Measurements from ENCODE around the gene MPDU1.
"Not testable (repeated sequence)": the region's sequence is repeated elsewhere in the genome, so short reads cannot be mapped to it uniquely, and the experiment has no call there.

MPDU1 gene

DNA sequence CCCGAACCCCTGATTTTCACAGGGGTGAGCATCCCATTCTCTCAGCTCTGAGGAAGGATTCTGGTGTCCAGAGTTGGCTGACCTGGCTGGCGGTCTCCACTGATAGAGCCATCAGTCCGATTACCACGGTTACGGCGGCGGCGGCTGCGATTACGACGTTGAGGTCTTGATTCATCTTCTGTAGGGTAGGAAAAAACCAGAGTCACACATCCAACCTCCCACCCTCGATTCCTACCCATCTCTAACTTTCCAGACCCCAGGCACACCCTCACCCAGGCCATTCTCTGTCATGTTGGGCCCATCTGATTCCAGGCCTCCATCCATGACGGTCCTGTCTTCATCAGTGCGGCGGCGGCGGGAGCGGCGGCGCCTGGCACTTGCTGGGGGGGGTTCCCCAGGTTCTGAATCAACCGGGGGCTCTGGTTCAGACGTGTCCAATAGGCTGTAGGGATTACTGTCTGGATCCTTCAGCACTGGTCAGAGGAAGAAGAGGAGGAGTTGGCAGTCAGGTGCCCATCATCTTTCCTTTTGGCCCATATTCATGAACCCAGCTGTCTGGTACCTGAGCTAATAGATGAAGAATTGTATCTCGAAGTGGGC is 8.9 kb downstream of the MPDU1 start:
- Histone ChIP-seq H3K27me3 (ENCODE audit: insufficient read depth, low read depth) (no peaks in the 10 kb centered on the region), H4K20me1 (ENCODE audit: insufficient read depth) (no peaks in the 10 kb centered on the region), H3K4me1 (ENCODE audit: low read depth, poor library complexity, severe bottlenecking) (no peaks in the 10 kb centered on the region), H3K4me2 (no peak overlapping the region), H3K79me2 (ENCODE audit: insufficient read depth, low read depth) (no peaks in the 10 kb centered on the region), H3K9ac (no peak overlapping the region), H3K27ac (no peak overlapping the region), H2AFZ (ENCODE audit: low read depth) (no peak overlapping the region), H3K4me3 (IDR thresholded peaks at IDR 0.05; ENCODE audit: insufficient read depth, low read depth, low read length) (no peak overlapping the region), H3K36me3 (ENCODE audit: insufficient read depth) (no peaks in the 10 kb centered on the region)
- TF ChIP-seq, protein P1, sequence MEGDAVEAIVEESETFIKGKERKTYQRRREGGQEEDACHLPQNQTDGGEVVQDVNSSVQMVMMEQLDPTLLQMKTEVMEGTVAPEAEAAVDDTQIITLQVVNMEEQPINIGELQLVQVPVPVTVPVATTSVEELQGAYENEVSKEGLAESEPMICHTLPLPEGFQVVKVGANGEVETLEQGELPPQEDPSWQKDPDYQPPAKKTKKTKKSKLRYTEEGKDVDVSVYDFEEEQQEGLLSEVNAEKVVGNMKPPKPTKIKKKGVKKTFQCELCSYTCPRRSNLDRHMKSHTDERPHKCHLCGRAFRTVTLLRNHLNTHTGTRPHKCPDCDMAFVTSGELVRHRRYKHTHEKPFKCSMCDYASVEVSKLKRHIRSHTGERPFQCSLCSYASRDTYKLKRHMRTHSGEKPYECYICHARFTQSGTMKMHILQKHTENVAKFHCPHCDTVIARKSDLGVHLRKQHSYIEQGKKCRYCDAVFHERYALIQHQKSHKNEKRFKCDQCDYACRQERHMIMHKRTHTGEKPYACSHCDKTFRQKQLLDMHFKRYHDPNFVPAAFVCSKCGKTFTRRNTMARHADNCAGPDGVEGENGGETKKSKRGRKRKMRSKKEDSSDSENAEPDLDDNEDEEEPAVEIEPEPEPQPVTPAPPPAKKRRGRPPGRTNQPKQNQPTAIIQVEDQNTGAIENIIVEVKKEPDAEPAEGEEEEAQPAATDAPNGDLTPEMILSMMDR (conservative IDR thresholded peaks at IDR 0.05; ENCODE audit: low read depth, low read length) = no peak

- Histone ChIP-seq H3K4me1 (ENCODE audit: low read depth, poor library complexity, severe bottlenecking) (no peaks in the 10 kb centered on the region), H3K79me2 (ENCODE audit: insufficient read depth, low read depth) (no peaks in the 10 kb centered on the region), H4K20me1 (ENCODE audit: insufficient read depth) (no peaks in the 10 kb centered on the region), H2AFZ (ENCODE audit: low read depth) (no peak overlapping the region), H3K4me3 (IDR thresholded peaks at IDR 0.05; ENCODE audit: insufficient read depth, low read depth, low read length) (no peak overlapping the region), H3K4me2 (no peak overlapping the region), H3K27me3 (ENCODE audit: insufficient read depth, low read depth) (no peaks in the 10 kb centered on the region), H3K9ac (no peak overlapping the region), H3K27ac (no peak overlapping the region), H3K36me3 (ENCODE audit: insufficient read depth) (no peaks in the 10 kb centered on the region)
- TF ChIP-seq, protein P1 (conservative IDR thresholded peaks at IDR 0.05; ENCODE audit: low read depth, low read length) = no peak
These were observed 9.6 kb downstream of the MPDU1 start for GRCh38 chr17:7593296-7593695.

- not testable (repeated sequence) for H3K4me1 ChIP-seq (ENCODE audit: low read depth, poor library complexity, severe bottlenecking); H3K9ac ChIP-seq; H3K4me3 ChIP-seq (IDR thresholded peaks at IDR 0.05; ENCODE audit: insufficient read depth, low read depth, low read length); H3K27me3 ChIP-seq (ENCODE audit: insufficient read depth, low read depth); H3K4me2 ChIP-seq; H3K36me3 ChIP-seq (ENCODE audit: insufficient read depth); H4K20me1 ChIP-seq (ENCODE audit: insufficient read depth); H3K79me2 ChIP-seq (ENCODE audit: insufficient read depth, low read depth); H2AFZ ChIP-seq (ENCODE audit: low read depth); H3K27ac ChIP-seq
These were observed 13.9 kb downstream of the MPDU1 start for GRCh38 chr17:7597561-7597960.

GRCh38 chr17:7606280-7606679 is 22.6 kb downstream of the MPDU1 start:
- H3K36me3 ChIP-seq (ENCODE audit: insufficient read depth) = no peaks in the 10 kb centered on the region
- H2AFZ ChIP-seq (ENCODE audit: low read depth) = no peak overlapping the region
- no peaks in the 10 kb centered on the region for H4K20me1 ChIP-seq (ENCODE audit: insufficient read depth)
- no peaks in the 10 kb centered on the region for H3K4me1 ChIP-seq (ENCODE audit: low read depth, poor library complexity, severe bottlenecking)
- no peaks in the 10 kb centered on the region for H3K79me2 ChIP-seq (ENCODE audit: insufficient read depth, low read depth)
- no peak overlapping the region for H3K27ac ChIP-seq
- H3K4me2 ChIP-seq = no peak overlapping the region
- TF ChIP-seq, protein P1 (conservative IDR thresholded peaks at IDR 0.05; ENCODE audit: low read depth, low read length) = no peak
- H3K4me3 ChIP-seq (IDR thresholded peaks at IDR 0.05; ENCODE audit: insufficient read depth, low read depth, low read length) = no peak overlapping the region
- no peaks in the 10 kb centered on the region for H3K27me3 ChIP-seq (ENCODE audit: insufficient read depth, low read depth)
- no peak overlapping the region for H3K9ac ChIP-seq

DNA sequence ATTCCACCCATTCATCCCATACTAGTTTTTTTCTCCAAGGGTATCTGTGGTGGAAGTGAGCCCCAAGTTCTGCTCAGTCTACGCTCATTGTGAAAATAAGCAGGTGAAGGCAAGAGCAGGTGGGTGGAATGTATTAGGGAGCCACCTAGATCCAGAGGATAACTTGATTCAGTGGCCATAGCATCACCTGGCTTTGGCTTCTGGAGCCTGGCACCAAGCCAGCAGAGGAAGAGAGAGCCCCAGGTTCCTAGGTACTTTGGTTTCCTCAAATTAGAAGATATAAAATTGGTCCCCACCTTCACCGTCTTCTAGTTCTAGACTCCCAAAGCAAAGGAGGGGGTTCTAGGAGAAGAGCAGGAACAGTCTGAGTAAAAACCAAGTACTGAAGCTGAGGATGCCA is 27.0 kb downstream of the MPDU1 start:
- H2AFZ ChIP-seq (ENCODE audit: low read depth) = no peak overlapping the region
- no peak overlapping the region for H3K9ac ChIP-seq
- TF ChIP-seq, protein P1 (conservative IDR thresholded peaks at IDR 0.05; ENCODE audit: low read depth, low read length) = no peak
- H3K27ac ChIP-seq = no peak overlapping the region
- H3K27me3 ChIP-seq (ENCODE audit: insufficient read depth, low read depth) = no peaks in the 10 kb centered on the region
- no peaks in the 10 kb centered on the region for H4K20me1 ChIP-seq (ENCODE audit: insufficient read depth)
- no peaks in the 10 kb centered on the region for H3K36me3 ChIP-seq (ENCODE audit: insufficient read depth)
- no peaks in the 10 kb centered on the region for H3K4me1 ChIP-seq (ENCODE audit: low read depth, poor library complexity, severe bottlenecking)
- H3K4me2 ChIP-seq = no peak overlapping the region
- H3K4me3 ChIP-seq (IDR thresholded peaks at IDR 0.05; ENCODE audit: insufficient read depth, low read depth, low read length) = no peak overlapping the region
- no peaks in the 10 kb centered on the region for H3K79me2 ChIP-seq (ENCODE audit: insufficient read depth, low read depth)
